Adrenal gland (tissue), 5 donors: ENCODE measurements around the gene AP2A2.

Experiments
- CTCF ChIP-seq, 6 experiments: fragments of 450-650 bp in 4 of 6; fragments of 200-600 bp in 2 of 6; sonication (generic) in 1 of 6; IDR thresholded peaks; 1 replicate in 5 of 6; 2 replicates in 1 of 6; pipeline versions ENCODE4 v1.5.1 to v1.8.0; 2016 to 2021; ENCODE audit warnings: antibody characterized with exemption in 6 of 6, mild to moderate bottlenecking in 2 of 6, moderate library complexity in 1 of 6
- POLR2A ChIP-seq, 2 donors: fragments of 450-650 bp; IDR thresholded peaks; one replicate each; pipeline ENCODE4 v1.6.1; 2017; ENCODE audit warnings: antibody characterized with exemption in 2 of 2, mild to moderate bottlenecking in 2 of 2, moderate library complexity in 1 of 2
- donor health status: DM: no; HTN: no; CAD: no.

- peak; percentile 20 to 49 for TF ChIP-seq POLR2A (IDR thresholded peaks at IDR 0.05)
- no peak for TF ChIP-seq CTCF (IDR thresholded peaks at IDR 0.05)
Observed at GRCh38 chr11:911031-911889, 14.4 kb upstream of the AP2A2 start.
